Fibroblast of pulmonary artery (primary cell): Measurements from ENCODE around the gene AP5S1.

Experiments used
- DNase-seq: peaks from one replicate; pipeline ENCODE4 v3.0.0-alpha.2; 2010; ENCODE audit warnings: low read depth
- H3K4me3 ChIP-seq: replicated peaks from 2 replicates; pipeline ENCODE4 v1.5.1; 2011; ENCODE audit warnings: low read depth, mild to moderate bottlenecking, control low read depth, low read length, moderate library complexity
- TF ChIP-seq, protein P1 (sequence below): IDR thresholded peaks from 2 replicates; pipeline ENCODE4 v1.5.1; 2011; ENCODE audit warnings: mild to moderate bottlenecking, control low read depth, low read length, inconsistent platforms; ENCODE audit errors: missing control alignments

Gene AP5S1

DNA sequence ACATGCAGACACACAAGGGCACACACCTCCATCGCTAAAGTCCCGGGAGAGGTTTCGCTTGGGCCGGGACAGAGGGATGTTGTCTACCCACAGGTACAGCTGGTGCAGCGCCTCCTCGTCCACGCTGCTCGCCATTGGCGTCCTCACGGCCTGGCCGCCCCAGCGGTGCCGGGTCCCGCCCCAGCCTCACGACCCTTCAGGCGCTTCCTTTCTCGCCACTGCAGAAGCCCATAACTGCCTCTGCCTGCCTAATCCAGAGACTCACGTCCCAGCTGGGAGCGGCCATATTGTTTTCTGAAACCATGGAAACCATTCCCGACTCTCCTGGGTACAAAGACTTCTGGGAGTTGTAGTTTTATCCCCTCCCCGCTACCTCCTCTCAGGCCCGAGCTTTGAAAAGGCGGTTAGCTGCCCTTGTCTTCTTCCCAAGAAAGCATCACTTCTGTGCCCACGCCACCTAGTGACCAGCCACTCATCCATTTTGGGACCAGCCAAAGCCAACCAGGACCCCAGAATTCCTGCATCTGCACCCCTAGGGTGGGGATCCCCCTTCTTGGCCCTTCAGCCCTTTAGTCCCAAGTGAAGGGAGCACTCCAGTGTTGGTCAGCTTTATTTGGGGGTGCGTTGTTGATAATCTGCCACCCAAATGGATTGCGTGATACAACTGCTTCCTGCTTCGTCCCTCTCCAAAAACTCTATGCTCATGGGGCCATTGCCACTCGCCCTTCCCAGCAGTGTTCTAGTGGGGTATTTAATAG, 39.0 kb upstream of the AP5S1 start, which contains the start of gene SPEF1:
SPEF1 (minus strand) TSS at position 296 of the 758 bp plus-strand sequence; CDS start at position 135, 161 bp downstream.
- TF ChIP-seq, protein P1, sequence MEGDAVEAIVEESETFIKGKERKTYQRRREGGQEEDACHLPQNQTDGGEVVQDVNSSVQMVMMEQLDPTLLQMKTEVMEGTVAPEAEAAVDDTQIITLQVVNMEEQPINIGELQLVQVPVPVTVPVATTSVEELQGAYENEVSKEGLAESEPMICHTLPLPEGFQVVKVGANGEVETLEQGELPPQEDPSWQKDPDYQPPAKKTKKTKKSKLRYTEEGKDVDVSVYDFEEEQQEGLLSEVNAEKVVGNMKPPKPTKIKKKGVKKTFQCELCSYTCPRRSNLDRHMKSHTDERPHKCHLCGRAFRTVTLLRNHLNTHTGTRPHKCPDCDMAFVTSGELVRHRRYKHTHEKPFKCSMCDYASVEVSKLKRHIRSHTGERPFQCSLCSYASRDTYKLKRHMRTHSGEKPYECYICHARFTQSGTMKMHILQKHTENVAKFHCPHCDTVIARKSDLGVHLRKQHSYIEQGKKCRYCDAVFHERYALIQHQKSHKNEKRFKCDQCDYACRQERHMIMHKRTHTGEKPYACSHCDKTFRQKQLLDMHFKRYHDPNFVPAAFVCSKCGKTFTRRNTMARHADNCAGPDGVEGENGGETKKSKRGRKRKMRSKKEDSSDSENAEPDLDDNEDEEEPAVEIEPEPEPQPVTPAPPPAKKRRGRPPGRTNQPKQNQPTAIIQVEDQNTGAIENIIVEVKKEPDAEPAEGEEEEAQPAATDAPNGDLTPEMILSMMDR: peak; percentile 52
- peak within 1 kb of the TSS; percentile 42 for H3K4me3 ChIP-seq
- DNase-seq: peak; percentile 93

DNA sequence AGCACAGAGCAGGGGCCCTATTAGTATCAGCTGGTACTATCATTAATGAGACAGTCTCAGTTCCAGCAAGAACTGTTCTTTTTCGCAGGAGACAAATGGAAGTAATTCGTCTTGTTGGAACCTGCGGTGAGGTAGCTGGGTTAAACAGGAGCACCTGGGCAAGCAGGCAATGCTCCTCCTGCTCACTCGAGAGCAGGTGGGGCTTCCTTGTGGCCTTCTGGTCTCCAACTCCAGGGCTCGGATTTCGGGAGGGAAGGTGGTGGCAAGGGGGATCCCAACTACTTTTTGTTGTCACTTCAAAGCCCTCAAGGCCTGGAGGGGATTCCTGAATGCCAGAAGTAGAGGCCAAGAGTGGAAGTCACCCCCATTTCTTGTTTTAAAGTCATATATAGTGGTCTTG, 37.8 kb upstream of the AP5S1 start:
- no peak overlapping the region for H3K4me3 ChIP-seq
- DNase-seq: no peak
- TF ChIP-seq, protein P1: no peak

DNA sequence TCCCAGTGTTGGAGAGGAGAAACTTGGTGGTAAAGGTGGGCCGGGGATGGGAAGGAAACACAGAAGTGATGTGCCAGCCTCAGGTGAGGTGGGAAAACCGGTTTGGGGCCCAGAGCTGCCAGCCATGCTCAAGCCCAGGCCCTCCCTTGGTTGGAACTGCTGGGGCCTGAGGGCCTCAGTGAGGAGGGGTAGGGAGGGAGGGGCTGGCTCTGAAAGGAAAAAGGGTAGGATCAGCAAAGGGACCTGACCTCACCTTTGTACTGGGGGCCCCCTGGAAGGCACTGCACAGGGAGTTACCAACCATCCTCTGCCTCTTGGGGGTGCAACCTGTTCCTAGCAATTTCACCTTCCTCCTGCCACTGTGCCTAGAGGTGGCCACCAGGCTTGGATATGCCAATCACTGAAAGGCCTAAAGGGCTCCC, 37.3 kb upstream of the AP5S1 start:
- DNase-seq: no peak
- H3K4me3 ChIP-seq: no peak overlapping the region
- TF ChIP-seq, protein P1: no peak

DNA sequence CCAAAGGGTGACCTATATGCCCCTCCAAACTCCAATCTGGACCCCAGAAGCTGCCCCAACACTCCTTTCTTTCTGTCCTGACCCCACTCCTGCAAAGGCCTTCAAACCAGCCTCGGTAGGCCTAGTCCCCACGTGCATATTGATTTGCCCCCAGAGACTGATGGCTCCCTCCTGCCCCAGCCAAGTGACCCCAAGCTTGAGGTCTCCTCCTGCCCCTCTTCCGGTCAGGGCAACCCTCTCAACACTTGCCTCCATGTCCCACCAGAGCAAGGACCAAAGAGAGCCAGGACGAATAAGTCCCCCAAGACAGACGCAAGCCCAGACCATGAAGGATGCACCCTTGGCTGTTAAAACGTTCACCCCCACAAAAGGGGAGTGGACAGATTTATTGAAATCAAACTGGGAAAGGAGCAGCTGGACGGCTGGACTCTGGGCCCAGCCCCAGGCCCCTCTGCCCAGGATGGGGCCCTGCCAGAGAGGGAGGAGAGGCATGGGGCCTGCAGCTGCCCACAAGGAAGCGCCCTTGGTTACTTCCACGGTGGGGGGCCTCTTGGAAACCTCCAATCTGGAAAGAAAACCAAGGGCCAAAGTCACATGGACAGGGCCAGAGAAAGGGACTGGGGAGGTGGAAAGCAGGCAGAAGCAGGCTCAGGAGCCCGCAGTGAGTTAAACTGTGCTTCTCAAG, 36.7 kb upstream of the AP5S1 start:
- no peak overlapping the region for H3K4me3 ChIP-seq
- DNase-seq: no peak
- TF ChIP-seq, protein P1: no peak

DNA sequence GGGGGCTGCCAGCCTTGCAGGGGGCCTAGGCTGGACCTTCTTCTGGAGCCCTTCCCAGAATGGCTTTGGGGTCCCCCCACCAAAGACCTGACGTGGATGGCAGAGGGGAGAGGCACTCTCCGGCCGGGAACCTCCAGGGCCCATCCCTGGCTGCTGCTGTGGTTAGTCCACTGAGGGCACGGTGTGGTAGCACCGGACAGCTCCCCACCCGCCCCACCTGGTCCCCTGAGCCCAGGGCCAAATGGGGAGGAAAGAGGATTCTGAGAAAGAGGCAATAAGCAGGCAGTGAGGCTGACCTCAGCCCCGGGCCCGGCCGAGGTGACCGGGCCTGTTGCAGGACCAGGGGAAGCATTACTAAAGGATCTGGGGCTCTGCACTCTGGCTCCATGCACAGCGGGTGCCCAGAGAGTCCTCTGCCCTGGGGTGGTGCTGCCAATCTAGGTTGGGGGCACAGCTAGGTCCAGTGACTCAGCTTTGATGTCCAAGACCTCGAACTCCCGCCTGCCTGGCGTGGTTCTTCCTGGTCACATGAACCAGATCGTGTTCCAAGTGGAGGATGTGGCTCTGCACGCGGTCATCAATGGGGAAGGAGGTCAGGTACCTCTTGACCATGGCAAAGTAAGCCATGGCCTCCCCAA, 36.0 kb upstream of the AP5S1 start:
- TF ChIP-seq, protein P1: no peak
- peak overlapping the region; percentile 69 for H3K4me3 ChIP-seq
- no peak for DNase-seq

DNA sequence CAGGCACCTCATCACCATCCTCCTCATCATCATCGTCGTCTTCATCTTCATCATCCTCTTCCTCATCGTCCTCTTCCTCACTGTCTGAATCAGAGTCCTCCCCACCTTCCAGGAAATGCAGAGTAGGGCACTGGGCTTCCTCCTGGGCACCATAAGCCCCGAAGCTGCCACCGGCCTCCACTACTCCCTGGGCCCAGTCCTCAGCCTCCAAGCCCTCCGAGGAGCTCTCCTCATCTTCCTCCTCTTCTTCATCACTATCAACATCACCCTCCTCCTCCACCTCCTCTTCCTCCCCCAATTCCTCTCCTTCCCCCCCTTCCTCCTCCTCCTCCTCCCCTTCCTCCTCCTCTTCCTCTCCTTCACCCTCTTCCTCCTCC, 35.5 kb upstream of the AP5S1 start:
- peak overlapping the region; percentile 69 for H3K4me3 ChIP-seq
- DNase-seq: no peak
- TF ChIP-seq, protein P1: no peak
